ENCODE measurements around the gene RABGAP1L. TPM values are rescaled to one million over a fixed set of nuclear protein-coding genes. Genes with fewer than 3 reads are reported as not detected.

RABGAP1L gene
- total RNA-seq, 2 experiments from 2014 or later = 59.8 to 67.6 TPM

DNA sequence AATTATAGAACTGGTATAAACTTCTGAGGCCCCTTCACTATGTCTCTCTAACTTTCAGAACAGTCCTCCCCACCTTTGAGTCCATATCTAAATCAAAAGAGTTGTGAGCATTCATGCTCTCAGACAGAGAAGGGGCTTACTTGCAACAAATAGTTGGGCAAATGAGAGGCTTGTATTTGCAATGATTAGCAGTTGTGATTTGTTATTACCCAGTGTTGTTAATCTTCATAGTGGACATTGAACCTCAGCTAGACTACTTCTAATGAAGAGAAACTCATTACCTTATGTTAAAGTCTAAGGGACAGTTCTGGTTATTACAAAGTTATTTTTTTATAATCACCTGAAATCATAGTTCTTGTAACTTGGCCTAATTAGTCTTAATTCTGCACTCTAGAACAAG, 114.5 kb downstream of the RABGAP1L start:
- TF ChIP-seq, protein P1, sequence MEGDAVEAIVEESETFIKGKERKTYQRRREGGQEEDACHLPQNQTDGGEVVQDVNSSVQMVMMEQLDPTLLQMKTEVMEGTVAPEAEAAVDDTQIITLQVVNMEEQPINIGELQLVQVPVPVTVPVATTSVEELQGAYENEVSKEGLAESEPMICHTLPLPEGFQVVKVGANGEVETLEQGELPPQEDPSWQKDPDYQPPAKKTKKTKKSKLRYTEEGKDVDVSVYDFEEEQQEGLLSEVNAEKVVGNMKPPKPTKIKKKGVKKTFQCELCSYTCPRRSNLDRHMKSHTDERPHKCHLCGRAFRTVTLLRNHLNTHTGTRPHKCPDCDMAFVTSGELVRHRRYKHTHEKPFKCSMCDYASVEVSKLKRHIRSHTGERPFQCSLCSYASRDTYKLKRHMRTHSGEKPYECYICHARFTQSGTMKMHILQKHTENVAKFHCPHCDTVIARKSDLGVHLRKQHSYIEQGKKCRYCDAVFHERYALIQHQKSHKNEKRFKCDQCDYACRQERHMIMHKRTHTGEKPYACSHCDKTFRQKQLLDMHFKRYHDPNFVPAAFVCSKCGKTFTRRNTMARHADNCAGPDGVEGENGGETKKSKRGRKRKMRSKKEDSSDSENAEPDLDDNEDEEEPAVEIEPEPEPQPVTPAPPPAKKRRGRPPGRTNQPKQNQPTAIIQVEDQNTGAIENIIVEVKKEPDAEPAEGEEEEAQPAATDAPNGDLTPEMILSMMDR (IDR thresholded peaks at IDR 0.05) = no peak
- Mint-ChIP-seq H3K9me3 (no peaks in the 10 kb centered on the region), H3K36me3 (ENCODE audit: low read depth) (peaks cover 19% of the 10 kb centered on the region), H3K27me3 (no peaks in the 10 kb centered on the region), H3K4me3 (no peak overlapping the region), H3K4me1 (ENCODE audit: low read depth) (no peaks in the 10 kb centered on the region), H3K27ac (no peak overlapping the region)
- no peak overlapping the region for H3K4me3 ChIP-seq (ENCODE audit: low read length)
- no peaks in the 10 kb centered on the region for H3K9me3 ChIP-seq (ENCODE audit: control insufficient read depth in 1 of 2, insufficient read depth in 1 of 2, low read length in 2 of 2)
- ATAC-seq (ENCODE audit: poor library complexity) (no peak), DNase-seq (no peak)
- ChIA-PET POLR2A (no interaction called here), CTCF (no interaction called here)
- H3K36me3 ChIP-seq (ENCODE audit: insufficient read depth, low read length) = peaks cover 15% of the 10 kb centered on the region
- intact Hi-C loops (cut with DNase I, micrococcal nuclease) = no loop called here
- no peaks in the 10 kb centered on the region for H3K4me1 ChIP-seq (ENCODE audit: insufficient read depth, low read length)
- no peaks in the 10 kb centered on the region for H3K27me3 ChIP-seq (ENCODE audit: control insufficient read depth in 1 of 2, insufficient read depth in 2 of 2, low read length in 2 of 2)
- H3K27ac ChIP-seq (ENCODE audit: low read depth in 1 of 2, low read length in 2 of 2) = no peak overlapping the region

DNA sequence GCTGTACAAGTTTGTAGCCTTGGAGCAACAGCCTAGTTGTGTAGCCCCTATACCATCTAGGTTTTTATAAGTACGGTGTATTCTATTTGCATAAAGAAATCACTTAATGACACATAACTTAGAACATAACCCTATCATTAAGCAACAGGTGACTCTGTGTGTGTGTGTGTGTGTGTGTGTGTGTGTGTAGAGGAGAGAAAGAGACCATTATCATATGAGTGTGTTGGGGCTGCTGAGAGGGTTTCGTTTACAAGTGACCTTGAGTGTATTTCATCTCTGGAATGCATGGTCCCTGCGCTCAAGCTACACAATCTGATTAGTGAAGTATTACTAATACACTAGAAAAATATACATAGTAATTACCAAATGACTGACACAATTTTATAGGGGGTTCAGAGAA, 115.1 kb downstream of the RABGAP1L start:
- ChIA-PET POLR2A (no interaction called here), CTCF (no interaction called here)
- H3K27me3 ChIP-seq (ENCODE audit: control insufficient read depth in 1 of 2, insufficient read depth in 2 of 2, low read length in 2 of 2) = no peaks in the 10 kb centered on the region
- no peaks in the 10 kb centered on the region for H3K27me3 Mint-ChIP-seq
- no peak overlapping the region for H3K27ac Mint-ChIP-seq
- intact Hi-C loops (cut with DNase I, micrococcal nuclease) = no loop called here
- H3K36me3 ChIP-seq (ENCODE audit: insufficient read depth, low read length) = peaks cover 15% of the 10 kb centered on the region
- ATAC-seq (ENCODE audit: poor library complexity) (no peak), DNase-seq (no peak)
- H3K36me3 Mint-ChIP-seq (ENCODE audit: low read depth) = peaks cover 21% of the 10 kb centered on the region
- H3K4me1 Mint-ChIP-seq (ENCODE audit: low read depth) = no peaks in the 10 kb centered on the region
- no peak overlapping the region for H3K4me3 Mint-ChIP-seq
- no peak overlapping the region for H3K4me3 ChIP-seq (ENCODE audit: low read length)
- no peak overlapping the region for H3K27ac ChIP-seq (ENCODE audit: low read depth in 1 of 2, low read length in 2 of 2)
- H3K9me3 ChIP-seq (ENCODE audit: control insufficient read depth in 1 of 2, insufficient read depth in 1 of 2, low read length in 2 of 2) = no peaks in the 10 kb centered on the region
- no peaks in the 10 kb centered on the region for H3K9me3 Mint-ChIP-seq
- H3K4me1 ChIP-seq (ENCODE audit: insufficient read depth, low read length) = no peaks in the 10 kb centered on the region
- TF ChIP-seq, protein P1 (IDR thresholded peaks at IDR 0.05) = no peak

DNA sequence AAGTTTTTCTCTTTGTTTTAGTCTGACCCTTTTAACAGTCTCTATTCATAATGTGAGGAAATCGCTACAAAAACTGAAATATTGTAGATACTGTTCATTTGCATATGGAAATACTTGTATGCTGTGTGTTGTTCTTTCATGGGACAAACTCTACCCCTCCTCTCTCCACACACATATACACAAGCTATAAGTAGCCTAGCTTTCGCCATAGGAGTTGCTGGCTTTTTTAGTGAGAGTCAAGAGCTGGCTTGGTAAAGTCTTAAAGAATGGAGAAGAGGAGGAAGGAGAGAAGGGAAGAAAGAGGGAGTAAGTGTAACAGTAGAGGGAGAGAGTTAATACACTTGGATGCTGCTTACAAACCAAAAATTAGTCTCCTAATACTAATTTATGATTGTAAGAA, 115.6 kb downstream of the RABGAP1L start:
- Mint-ChIP-seq H3K27me3 (no peaks in the 10 kb centered on the region), H3K9me3 (no peaks in the 10 kb centered on the region), H3K27ac (no peak overlapping the region), H3K36me3 (ENCODE audit: low read depth) (peaks cover 25% of the 10 kb centered on the region), H3K4me3 (no peak overlapping the region), H3K4me1 (ENCODE audit: low read depth) (no peaks in the 10 kb centered on the region)
- TF ChIP-seq, protein P1 (IDR thresholded peaks at IDR 0.05) = no peak
- H3K27ac ChIP-seq (ENCODE audit: low read depth in 1 of 2, low read length in 2 of 2) = no peak overlapping the region
- no peaks in the 10 kb centered on the region for H3K9me3 ChIP-seq (ENCODE audit: control insufficient read depth in 1 of 2, insufficient read depth in 1 of 2, low read length in 2 of 2)
- H3K36me3 ChIP-seq (ENCODE audit: insufficient read depth, low read length) = peaks cover 17% of the 10 kb centered on the region
- H3K4me3 ChIP-seq (ENCODE audit: low read length) = no peak overlapping the region
- H3K4me1 ChIP-seq (ENCODE audit: insufficient read depth, low read length) = no peaks in the 10 kb centered on the region
- intact Hi-C loops (cut with DNase I, micrococcal nuclease) = no loop called here
- DNase-seq (no peak), ATAC-seq (ENCODE audit: poor library complexity) (no peak)
- CTCF ChIA-PET = interaction anchor here (1.2 to 1.6 kb wide), 2 partner anchors 10 to 12 kb away, joined by 3 read pairs; no protein-coding TSS in a partner anchor
- no peaks in the 10 kb centered on the region for H3K27me3 ChIP-seq (ENCODE audit: control insufficient read depth in 1 of 2, insufficient read depth in 2 of 2, low read length in 2 of 2)
- POLR2A ChIA-PET = no interaction called here

All from CD4-positive, alpha-beta T cell (primary cell).